Fibroblast of lung (primary cell): Measurements from ENCODE around the gene DPP6.

Source experiments
- CTCF ChIP-seq, 2 donors: IDR thresholded peaks in 1 of 2; conservative IDR thresholded peaks in 1 of 2; 1 replicate in 1 of 2; 2 replicates in 1 of 2; pipeline ENCODE4 v1.5.1; 2011 to 2012; ENCODE audit warnings: low read length in 2 of 2, control low read depth in 1 of 2, inconsistent platforms in 1 of 2, low read depth in 1 of 2, mild to moderate bottlenecking in 1 of 2
- EZH2 ChIP-seq: IDR thresholded peaks from 2 replicates; pipeline ENCODE4 v1.5.1; 2012; ENCODE audit warnings: low read length, control low read depth, mild to moderate bottlenecking; ENCODE audit errors: missing control alignments

- TF ChIP-seq CTCF (conservative IDR thresholded peaks at IDR 0.05 in 1 of 2, IDR thresholded peaks at IDR 0.05 in 1 of 2; ENCODE audit: low read depth in 1 of 2, low read length in 2 of 2) (no peak), EZH2 (no peak)
Measured at GRCh38 chr7:154475864-154476263, 423.7 kb downstream of the DPP6 start.
